Glomerular visceral epithelial cell (primary cell): Measurements from ENCODE around the gene GPR39.
A peak's percentile ranks its signal among the peaks of the same experiment; 100 is the strongest.
"Not testable (repeated sequence)": the region's sequence is repeated elsewhere in the genome, so short reads cannot be mapped to it uniquely, and the experiment has no call there.

Source experiments
- DNase-seq: peaks from one replicate; pipeline ENCODE4 v3.0.0-alpha.2; 2016; ENCODE audit errors: extremely low spot score

The GPR39 gene

GRCh38 chr2:132495881-132496280 lies 79.3 kb downstream of the GPR39 start:
- no peak for DNase-seq

- DNase-seq: no peak
These were observed 80.0 kb downstream of the GPR39 start for GRCh38 chr2:132496555-132496954.

- no peak for DNase-seq
These were observed 81.0 kb downstream of the GPR39 start for GRCh38 chr2:132497591-132497990.

- DNase-seq: no peak
These were observed 87.1 kb downstream of the GPR39 start for GRCh38 chr2:132503701-132504100.

- DNase-seq: no peak
These were observed 98.4 kb downstream of the GPR39 start for GRCh38 chr2:132515010-132515409.

GRCh38 chr2:132517386-132517785 lies 100.8 kb downstream of the GPR39 start:
- no peak for DNase-seq

- no peak for DNase-seq
These were observed 101.7 kb downstream of the GPR39 start for GRCh38 chr2:132518302-132518701.

GRCh38 chr2:132519566-132519965 lies 103.0 kb downstream of the GPR39 start:
- DNase-seq: no peak

- DNase-seq: peak; percentile 16
These were observed 104.7 kb downstream of the GPR39 start for GRCh38 chr2:132521341-132521740.

GRCh38 chr2:132522901-132523300 lies 106.3 kb downstream of the GPR39 start:
- DNase-seq: peak; percentile 78

- DNase-seq: not testable (repeated sequence)
These were observed 120.5 kb downstream of the GPR39 start for GRCh38 chr2:132537061-132537460.

- DNase-seq: no peak
These were observed 121.8 kb downstream of the GPR39 start for GRCh38 chr2:132538331-132538855.

GRCh38 chr2:132540166-132540565 lies 123.6 kb downstream of the GPR39 start:
- DNase-seq: no peak

- no peak for DNase-seq
These were observed 126.5 kb downstream of the GPR39 start for GRCh38 chr2:132542953-132543569.

- no peak for DNase-seq
These were observed 127.5 kb downstream of the GPR39 start for GRCh38 chr2:132544006-132544630.

- DNase-seq: peak; percentile 70
These were observed 130.6 kb downstream of the GPR39 start for GRCh38 chr2:132547090-132547687.

- DNase-seq: no peak
These were observed 133.5 kb downstream of the GPR39 start for GRCh38 chr2:132549935-132550670.

- no peak for DNase-seq
These were observed 134.3 kb downstream of the GPR39 start for GRCh38 chr2:132550946-132551345.

- DNase-seq: no peak
These were observed 141.1 kb downstream of the GPR39 start for GRCh38 chr2:132557694-132558093.

GRCh38 chr2:132559326-132559725 lies 142.7 kb downstream of the GPR39 start:
- DNase-seq: no peak

- no peak for DNase-seq
These were observed 143.3 kb downstream of the GPR39 start for GRCh38 chr2:132559921-132560320.

GRCh38 chr2:132560562-132560961 lies 144.0 kb downstream of the GPR39 start:
- no peak for DNase-seq
